ENCODE results near the gene ARHGAP10.

The ARHGAP10 gene

DNA sequence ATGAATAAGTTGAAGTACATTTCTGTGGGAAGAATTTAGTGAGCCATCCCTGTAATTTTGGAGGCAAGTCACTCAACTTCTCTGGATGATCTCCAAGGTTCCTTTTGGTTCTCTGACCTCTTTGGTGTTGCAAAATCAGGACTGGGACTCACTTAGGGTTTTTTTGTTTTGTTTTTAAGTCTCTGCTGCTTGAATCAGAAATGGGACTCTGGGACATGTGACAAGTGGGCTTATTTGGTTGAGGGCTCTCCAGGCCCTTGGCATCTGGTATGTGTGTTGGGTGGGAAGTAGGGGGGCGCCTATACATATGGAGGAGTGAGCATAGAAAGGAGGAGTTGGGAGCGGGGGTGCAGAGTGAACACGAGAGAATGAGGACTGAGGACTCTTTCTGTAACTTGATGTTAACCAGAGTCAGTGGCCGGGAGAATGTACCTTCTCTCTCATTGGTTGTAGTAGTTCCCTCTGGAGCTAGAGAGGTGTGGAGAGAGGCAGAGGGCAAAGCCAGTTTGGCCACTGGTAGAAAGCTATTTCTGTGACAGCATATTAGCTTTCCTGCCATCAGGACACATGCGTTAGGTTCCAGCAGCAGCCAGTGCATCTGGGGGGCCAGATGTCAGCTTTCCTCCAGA, 1.9 kb downstream of the ARHGAP10 start:
- DNase-seq (ENCODE audit: low spot score), result no peak

- DNase-seq (ENCODE audit: low spot score), result no peak
Observed at GRCh38 chr4:147734496-147734895, 2.6 kb downstream of the ARHGAP10 start.

DNA sequence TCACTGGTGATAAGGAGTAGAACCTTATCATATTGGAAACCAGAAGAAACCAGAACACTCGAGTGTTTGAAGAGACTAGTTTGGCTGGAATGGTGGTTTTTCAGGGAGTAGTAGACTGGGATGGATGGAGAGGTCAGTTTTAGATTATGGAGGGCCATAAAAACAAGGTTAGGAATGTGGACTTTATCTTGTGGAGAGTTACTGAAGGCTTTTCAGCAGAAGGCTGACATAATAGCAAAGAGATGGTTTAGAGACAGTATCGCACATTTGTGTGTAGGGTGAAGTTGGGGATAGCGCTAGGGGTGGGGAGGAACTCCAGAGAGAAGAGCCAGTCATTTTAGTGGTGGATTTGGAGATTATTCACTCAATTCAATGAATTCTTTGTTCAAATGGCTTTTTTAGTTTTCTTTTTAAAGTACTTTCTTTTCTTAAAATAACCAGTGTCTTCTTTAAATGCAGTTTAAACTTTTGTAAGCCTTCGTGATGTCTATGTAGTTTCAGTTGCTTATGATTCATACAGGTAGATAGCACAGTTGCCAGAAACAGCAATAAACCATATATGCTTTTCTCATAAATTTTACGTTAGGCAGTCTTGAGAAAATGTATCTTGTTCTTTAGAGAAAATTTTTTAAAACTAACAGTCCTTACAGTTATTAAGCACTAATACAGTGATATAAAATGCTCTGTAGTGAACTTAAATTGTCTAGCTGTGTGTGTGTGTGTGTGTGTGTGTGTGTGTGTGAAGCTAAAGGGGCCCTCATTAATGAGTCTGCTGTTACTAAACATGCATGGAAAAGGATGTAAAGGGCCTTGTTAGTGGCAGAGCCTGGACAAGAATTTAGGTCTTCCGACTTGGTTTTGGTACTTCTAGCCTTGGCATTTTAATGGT, 3.8 kb downstream of the ARHGAP10 start:
- DNase-seq (ENCODE audit: low spot score), result no peak

DNA sequence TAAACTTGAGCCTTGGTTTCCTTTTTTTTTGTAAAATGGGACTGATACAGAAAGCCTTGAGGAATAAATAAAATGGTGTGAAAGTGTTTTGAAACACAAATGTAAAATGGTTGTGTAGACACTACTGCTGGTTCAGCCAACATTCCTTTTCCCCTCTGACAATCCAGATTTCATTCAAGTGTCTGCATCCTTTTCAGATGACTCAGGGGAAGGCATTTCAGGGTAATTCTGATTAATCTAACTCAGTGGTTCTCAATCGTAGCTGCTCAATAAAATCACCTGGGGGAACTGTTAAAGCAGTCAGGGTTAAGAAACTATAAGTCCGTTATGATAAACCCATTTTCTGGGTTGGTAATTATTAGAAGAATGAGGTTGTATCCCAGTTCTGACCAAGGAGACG, 4.6 kb downstream of the ARHGAP10 start:
- DNase-seq (ENCODE audit: low spot score), result no peak

- DNase-seq (ENCODE audit: low spot score), result no peak
Observed at GRCh38 chr4:147737623-147738022, 5.7 kb downstream of the ARHGAP10 start.

DNA sequence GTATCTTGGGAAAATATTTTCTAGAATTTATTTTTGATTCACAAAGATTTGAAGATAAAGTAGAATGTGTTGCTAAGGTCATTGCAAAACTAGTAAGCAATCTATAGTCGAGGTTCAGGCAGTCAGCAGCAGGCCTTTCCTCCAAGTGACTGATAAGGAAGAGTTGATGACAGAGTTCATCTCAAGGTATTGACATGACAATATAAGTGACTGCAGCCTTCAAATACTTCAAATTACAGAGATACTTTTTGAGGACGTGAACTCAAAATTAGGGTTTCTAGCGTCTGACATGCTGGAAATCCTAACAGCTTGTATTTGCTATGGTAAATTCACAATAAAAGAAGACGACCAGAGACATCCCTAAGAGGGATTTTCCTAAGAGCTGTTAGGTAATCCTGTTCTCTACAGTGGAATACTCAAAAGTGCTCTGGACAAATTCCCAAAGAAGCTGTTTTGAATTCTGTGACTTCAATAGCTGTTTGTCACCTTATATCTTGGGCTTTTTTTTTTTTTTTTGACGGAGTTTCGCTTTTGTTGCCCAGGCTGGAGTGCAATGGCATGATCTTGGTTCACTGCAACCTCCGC, 7.4 kb downstream of the ARHGAP10 start:
- no peak for DNase-seq (ENCODE audit: low spot score)

DNA sequence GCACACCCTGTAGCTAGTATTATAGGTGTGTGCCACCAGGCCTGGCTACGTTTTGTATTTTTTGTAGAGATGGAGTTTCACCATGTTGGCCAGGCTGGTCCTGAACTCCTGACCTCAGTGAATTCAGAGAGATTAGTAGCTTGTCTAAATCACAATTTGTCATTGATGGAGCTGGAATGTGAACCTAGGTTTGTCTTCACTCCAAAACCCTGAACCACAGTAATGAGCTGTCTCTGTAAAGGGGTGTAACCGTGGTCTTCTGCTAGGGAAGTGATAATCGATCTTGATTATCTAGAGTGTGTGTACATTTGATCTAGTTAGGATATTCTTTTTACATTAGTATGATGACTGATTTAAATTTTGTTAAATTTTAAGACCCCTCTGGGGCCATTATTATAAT, 8.3 kb downstream of the ARHGAP10 start:
- DNase-seq (ENCODE audit: low spot score), result no peak

- DNase-seq (ENCODE audit: low spot score), result no peak
Observed at GRCh38 chr4:147741190-147741788, 9.4 kb downstream of the ARHGAP10 start.

GRCh38 chr4:147747787-147748454, 16.0 kb downstream of the ARHGAP10 start:
- DNase-seq (ENCODE audit: low spot score), result no peak

- no peak for DNase-seq (ENCODE audit: low spot score)
Observed at GRCh38 chr4:147749811-147750321, 18.0 kb downstream of the ARHGAP10 start.

DNA sequence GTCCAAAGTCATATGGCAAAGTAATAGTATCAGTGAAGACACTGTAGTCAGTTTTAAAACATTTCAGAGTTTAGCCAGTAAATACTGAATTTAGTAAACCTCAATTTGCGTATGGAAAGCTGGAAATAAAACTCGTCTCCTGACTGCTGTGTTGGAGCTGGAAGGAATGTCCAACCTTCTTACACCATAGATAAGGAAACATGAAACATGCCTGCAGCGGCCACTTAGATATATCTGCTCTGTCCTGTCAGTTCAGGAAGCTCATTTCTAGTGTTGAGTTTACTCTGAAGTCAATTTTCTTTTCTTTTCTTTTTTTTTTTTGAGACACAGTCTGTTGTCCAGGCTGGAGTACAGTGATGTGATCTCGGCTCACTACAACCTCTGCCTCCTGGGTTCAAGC, 21.2 kb downstream of the ARHGAP10 start:
- no peak for DNase-seq (ENCODE audit: low spot score)

DNA sequence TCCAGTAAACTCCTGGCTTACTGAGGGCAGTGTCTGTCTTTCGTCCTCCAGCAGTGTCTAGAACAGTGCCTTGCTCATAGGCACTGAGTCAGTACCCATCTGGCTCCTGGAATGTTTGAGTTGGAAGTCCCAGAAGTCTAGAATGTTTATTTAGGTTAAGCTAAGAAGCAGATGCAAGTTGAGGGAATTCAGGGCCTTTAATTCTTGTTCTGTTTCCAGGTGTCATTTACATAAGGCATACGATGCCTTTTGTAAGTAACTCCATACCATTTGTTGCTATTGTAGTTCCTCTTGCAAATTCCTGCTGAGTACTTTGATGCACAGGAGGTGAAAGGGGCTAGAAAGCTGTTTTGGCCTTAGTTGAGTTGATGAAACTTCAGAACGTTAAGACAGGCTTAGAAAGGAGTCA, 22.2 kb downstream of the ARHGAP10 start:
- no peak for DNase-seq (ENCODE audit: low spot score)

- DNase-seq (ENCODE audit: low spot score), result no peak
Observed at GRCh38 chr4:147755561-147756295, 23.8 kb downstream of the ARHGAP10 start.

DNA sequence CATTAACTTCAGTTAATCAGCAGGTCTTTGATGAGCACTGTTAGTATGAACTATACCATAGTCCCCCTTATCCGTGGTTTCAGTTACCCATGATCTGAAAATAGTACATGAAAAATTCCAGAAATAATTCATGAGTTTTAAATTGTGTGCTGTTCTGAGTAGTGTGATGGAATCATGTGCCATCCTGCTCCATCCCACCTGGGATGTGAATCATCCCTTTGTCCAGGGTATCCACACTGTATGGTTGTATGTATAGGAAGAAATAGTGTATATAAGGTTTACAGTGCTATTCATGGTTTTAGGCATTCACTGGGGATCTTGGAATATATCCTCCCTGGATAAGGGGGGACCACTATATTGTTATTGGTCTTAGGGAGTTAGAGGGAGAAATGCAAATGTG, 24.5 kb downstream of the ARHGAP10 start:
- DNase-seq (ENCODE audit: low spot score), result no peak

- no peak for DNase-seq (ENCODE audit: low spot score)
Observed at GRCh38 chr4:147760176-147760575, 28.3 kb downstream of the ARHGAP10 start.

DNA sequence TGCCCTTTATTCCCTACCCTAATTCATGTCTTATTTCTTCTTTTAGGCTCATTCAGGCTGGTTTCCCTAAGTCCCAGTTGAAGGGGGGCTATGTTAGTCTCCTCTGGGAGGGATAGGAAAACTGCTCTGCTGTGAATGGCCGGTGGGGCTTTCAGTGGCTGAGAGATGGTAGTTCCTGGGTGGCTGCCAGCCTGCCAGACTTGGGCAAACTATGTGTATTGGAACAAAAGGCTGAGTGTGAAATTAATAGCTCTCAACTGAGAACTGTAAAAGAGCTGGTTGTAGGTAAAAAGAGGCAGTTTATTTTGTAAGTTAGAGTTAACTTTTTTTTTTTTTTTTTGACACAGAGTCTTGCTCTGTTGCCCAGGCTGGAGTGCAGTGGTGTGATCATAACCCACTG, 28.8 kb downstream of the ARHGAP10 start:
- no peak for DNase-seq (ENCODE audit: low spot score)

- DNase-seq (ENCODE audit: low spot score), result no peak
Observed at GRCh38 chr4:147761218-147761883, 29.5 kb downstream of the ARHGAP10 start.

GRCh38 chr4:147764337-147764736, 32.4 kb downstream of the ARHGAP10 start:
- no peak for DNase-seq (ENCODE audit: low spot score)

DNA sequence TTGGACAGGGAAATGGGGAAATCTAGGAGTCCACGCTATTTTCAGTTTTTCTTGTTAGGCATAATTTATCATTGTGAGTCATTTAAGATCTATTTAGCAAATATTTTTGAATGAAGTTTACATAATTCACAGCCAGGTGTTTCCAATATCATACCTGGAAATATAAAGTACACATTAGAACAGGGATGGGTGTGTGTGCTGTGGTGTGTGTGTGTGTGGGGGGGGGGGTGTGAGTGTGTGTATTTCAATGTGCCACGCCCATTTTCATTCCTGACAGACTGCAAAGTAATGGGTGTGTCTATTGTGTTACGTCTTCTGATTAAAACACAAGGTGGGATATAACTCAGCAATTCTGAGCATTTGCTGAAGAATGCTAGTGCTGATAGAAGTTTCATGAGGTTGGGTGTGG, 33.2 kb downstream of the ARHGAP10 start:
- DNase-seq (ENCODE audit: low spot score), result no peak

DNA sequence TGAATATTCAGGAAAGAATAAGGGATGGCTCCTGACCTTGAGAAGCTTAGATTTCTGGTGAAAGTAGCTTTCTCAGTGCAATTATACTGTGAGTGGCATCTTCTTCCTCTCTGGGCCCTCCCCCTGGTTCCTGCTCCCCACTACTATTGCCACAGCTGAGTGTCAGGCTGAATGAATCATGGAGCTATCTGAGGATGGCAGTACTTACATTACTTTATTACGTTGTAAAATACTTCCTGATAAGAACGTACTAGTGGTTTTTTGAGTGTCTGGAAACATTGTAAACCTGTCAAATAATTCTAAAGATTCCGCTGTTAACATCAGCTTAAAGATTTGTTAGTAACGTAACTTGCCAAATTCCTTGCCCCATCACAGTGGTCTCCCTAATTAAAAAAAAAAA, 36.2 kb downstream of the ARHGAP10 start:
- no peak for DNase-seq (ENCODE audit: low spot score)

DNA sequence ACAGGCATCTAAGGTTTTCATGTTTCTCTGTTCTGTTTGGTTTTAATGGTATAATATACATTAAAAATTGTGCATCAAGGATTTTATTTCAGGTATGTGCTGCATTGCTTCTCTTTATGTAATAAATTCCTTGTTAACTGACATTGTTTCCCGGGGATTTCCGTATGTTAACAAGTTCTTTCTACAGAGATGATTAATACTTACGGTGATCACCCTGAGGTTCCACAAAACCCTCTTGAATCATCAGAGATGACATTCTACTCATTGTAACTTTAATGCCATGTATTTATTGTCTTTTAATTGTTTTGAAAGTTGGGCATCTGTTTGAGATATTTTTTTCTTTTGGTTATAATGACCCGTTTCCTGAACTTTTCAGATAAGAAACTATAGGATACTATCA, 37.5 kb downstream of the ARHGAP10 start:
- DNase-seq (ENCODE audit: low spot score), result no peak

All from left forelimb (tissue), 1 donor.